ENCODE results near the gene PLK5.
"Not testable (repeated sequence)": the region's sequence is repeated elsewhere in the genome, so short reads cannot be mapped to it uniquely, and the experiment has no call there.

PLK5 gene

GRCh38 chr19:1491114-1491848 lies 32.6 kb upstream of the PLK5 start, which contains the start of gene REEP6:
TSS of gene REEP6 (plus strand) at chr19:1491181. CDS start at chr19:1491270, 89 bp downstream.
- no peak for DNase-seq (ENCODE audit: low read depth, low spot score)

GRCh38 chr19:1491849-1492170 lies 32.1 kb upstream of the PLK5 start:
- DNase-seq (ENCODE audit: low read depth, low spot score) = no peak

- no peak for DNase-seq (ENCODE audit: low read depth, low spot score)
Measured at GRCh38 chr19:1492474-1493006, 31.3 kb upstream of the PLK5 start.

- DNase-seq (ENCODE audit: low read depth, low spot score) = no peak
Measured at GRCh38 chr19:1494115-1494815, 29.6 kb upstream of the PLK5 start.

GRCh38 chr19:1495051-1495798 lies 28.7 kb upstream of the PLK5 start:
- DNase-seq (ENCODE audit: low read depth, low spot score) = no peak

GRCh38 chr19:1495799-1496713 lies 27.8 kb upstream of the PLK5 start:
- DNase-seq (ENCODE audit: low read depth, low spot score) = no peak

GRCh38 chr19:1496714-1497577 lies 26.9 kb upstream of the PLK5 start:
- no peak for DNase-seq (ENCODE audit: low read depth, low spot score)

- DNase-seq (ENCODE audit: low read depth, low spot score) = no peak
Measured at GRCh38 chr19:1497578-1498235, 26.2 kb upstream of the PLK5 start.

GRCh38 chr19:1499231-1499630 lies 24.6 kb upstream of the PLK5 start:
- not testable (repeated sequence) for DNase-seq (ENCODE audit: low read depth, low spot score)

GRCh38 chr19:1501200-1501595 lies 22.7 kb upstream of the PLK5 start:
- DNase-seq (ENCODE audit: low read depth, low spot score) = no peak

GRCh38 chr19:1502433-1503088 lies 21.3 kb upstream of the PLK5 start:
- no peak for DNase-seq (ENCODE audit: low read depth, low spot score)

GRCh38 chr19:1503089-1503924 lies 20.6 kb upstream of the PLK5 start:
- no peak for DNase-seq (ENCODE audit: low read depth, low spot score)

- no peak for DNase-seq (ENCODE audit: low read depth, low spot score)
Measured at GRCh38 chr19:1503925-1504773, 19.7 kb upstream of the PLK5 start.

- no peak for DNase-seq (ENCODE audit: low read depth, low spot score)
Measured at GRCh38 chr19:1505012-1505411, 18.9 kb upstream of the PLK5 start.

GRCh38 chr19:1505991-1506881 lies 17.6 kb upstream of the PLK5 start:
- DNase-seq (ENCODE audit: low read depth, low spot score) = no peak

- DNase-seq (ENCODE audit: low read depth, low spot score) = no peak
Measured at GRCh38 chr19:1507192-1507660, 16.7 kb upstream of the PLK5 start.
